Kidney (tissue), 14 donors: Measurements from ENCODE around the gene PLEKHF1. TPM values are rescaled to one million over a fixed set of nuclear protein-coding genes. Genes with fewer than 3 reads are reported as not detected.

Experiments used
- DNase-seq, 5 donors: peaks; one replicate each; pipeline ENCODE4 v3.0.0-alpha.2; 2013 to 2020
- FAIRE-seq: peaks from 2 replicates; lab custom pipeline; 2012; peaks lifted over from hg19 to GRCh38; lab: Jason Lieb, UNC
- H3K27ac ChIP-seq, 2 donors: one replicate each; pipeline ENCODE4 v1.7.0; 2013; ENCODE audit warnings: low read depth in 2 of 2, low read length in 2 of 2, inconsistent platforms in 1 of 2
- H3K27me3 ChIP-seq: one replicate; pipeline ENCODE4 v1.7.1; 2013; ENCODE audit warnings: low read length, inconsistent platforms; ENCODE audit not compliant: control insufficient read depth, insufficient read depth
- H3K36me3 ChIP-seq, 3 donors: one replicate each; pipeline versions ENCODE4 v1.7.0 to v1.7.1; 2013; ENCODE audit warnings: low read length in 3 of 3, control low read depth in 1 of 3, inconsistent platforms in 1 of 3; ENCODE audit not compliant: insufficient read depth in 3 of 3, control insufficient read depth in 2 of 3
- H3K4me1 ChIP-seq, 3 donors: one replicate each; pipeline versions ENCODE4 v1.7.0 to v1.7.1; 2013; ENCODE audit warnings: low read length in 3 of 3, inconsistent platforms in 1 of 3, low read depth in 1 of 3; ENCODE audit not compliant: control insufficient read depth in 2 of 3, insufficient read depth in 2 of 3
- H3K4me3 ChIP-seq, 3 donors: one replicate each; pipeline versions ENCODE4 v1.7.0 to v1.8.1; 2013; ENCODE audit warnings: low read length in 3 of 3, control low read depth in 1 of 3, inconsistent platforms in 1 of 3
- H3K9ac ChIP-seq, 3 donors: one replicate each; pipeline versions ENCODE4 v1.7.0 to v1.7.1; 2013; ENCODE audit warnings: low read length in 3 of 3, control low read depth in 1 of 3, inconsistent platforms in 1 of 3
- H3K9me3 ChIP-seq, 3 donors: one replicate each; pipeline versions ENCODE4 v1.7.0 to v1.7.1; 2013; ENCODE audit warnings: low read length in 3 of 3, control low read depth in 1 of 3, inconsistent platforms in 1 of 3; ENCODE audit not compliant: control insufficient read depth in 2 of 3, insufficient read depth in 1 of 3
- intact Hi-C: fragments of 100-400 bp; cut with DNase I; formaldehyde crosslinking; loops from one replicate; pipeline ENCODE4 v1.11.1; 2022
- polyA plus RNA-seq: library from polyadenylated mRNA; stranded (reverse); fragments of 350-450 nt; fragmentation: Illumina TruSeq; extraction: RNeasy Lipid Tissue Mini Kit (QIAGEN cat#74804); gene quantifications from one replicate; pipeline ENCODE4 v1.2.3, GENCODE V29; 2014; ENCODE audit warnings: low read depth, low replicate concordance; ENCODE audit not compliant: insufficient read depth
- total RNA-seq: library from RNA; stranded (reverse); fragmentation: NEBNext Ultra II Directional; extraction: Animal tissue kit (Norgen Biotek cat#: 25700); gene quantifications from one replicate; pipeline ENCODE4 v1.2.1, GENCODE V29; 2021
- TF ChIP-seq, protein P1 (sequence below): IDR thresholded peaks from 3 replicates; pipeline ENCODE4 v1.5.1; 2012; ENCODE audit warnings: mild to moderate bottlenecking, moderate library complexity, borderline replicate concordance; ENCODE audit not compliant: insufficient read depth; ENCODE audit errors: extremely low read depth
- donor health status: control.
- donor health status: control.
- donor health status: control.
- donor health status: control.
- donor health status: control.
- donor health status: DM: yes; HTN: yes; CAD: no.
- donor health status: Normal renal cell carcinoma (clear cell type).

PLEKHF1 gene
- total and polyA plus RNA-seq, 2 donors from 2014 or later: 7.1 to 11.7 TPM

DNA sequence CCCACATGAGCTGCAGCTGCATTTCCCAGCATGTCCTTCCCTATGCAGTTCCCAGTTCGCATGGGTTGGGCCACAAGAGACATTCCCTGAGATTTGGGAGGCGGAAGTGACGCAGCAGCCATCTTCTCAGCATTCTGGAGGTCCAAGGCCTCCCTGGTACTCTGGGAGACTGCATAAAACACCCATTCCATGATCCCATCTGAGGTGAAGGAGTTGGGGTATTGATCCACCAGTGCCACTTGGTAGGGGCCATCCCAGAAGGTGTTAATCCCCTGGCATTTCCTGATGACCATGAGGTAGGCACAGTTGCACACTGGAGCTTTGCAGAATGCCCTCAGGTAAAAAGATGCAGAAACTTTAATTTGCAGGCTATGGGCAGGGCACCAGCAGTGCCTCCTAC is 33.8 kb upstream of the PLEKHF1 start:
- Histone ChIP-seq H3K36me3 (no peaks in the 10 kb centered on the region), H3K27ac (no peak overlapping the region), H3K9ac (no peak overlapping the region), H3K27me3 (no peaks in the 10 kb centered on the region), H3K9me3 (peaks cover 0 to 3% (median 0%) of the 10 kb centered on the region in 3 donors), H3K4me1 (no peaks in the 10 kb centered on the region), H3K4me3 (no peak overlapping the region)
- FAIRE-seq (no peak), DNase-seq (peak in 1 of 5 donors; percentile 23)
- intact Hi-C loops: no loop called here
- TF ChIP-seq, protein P1, sequence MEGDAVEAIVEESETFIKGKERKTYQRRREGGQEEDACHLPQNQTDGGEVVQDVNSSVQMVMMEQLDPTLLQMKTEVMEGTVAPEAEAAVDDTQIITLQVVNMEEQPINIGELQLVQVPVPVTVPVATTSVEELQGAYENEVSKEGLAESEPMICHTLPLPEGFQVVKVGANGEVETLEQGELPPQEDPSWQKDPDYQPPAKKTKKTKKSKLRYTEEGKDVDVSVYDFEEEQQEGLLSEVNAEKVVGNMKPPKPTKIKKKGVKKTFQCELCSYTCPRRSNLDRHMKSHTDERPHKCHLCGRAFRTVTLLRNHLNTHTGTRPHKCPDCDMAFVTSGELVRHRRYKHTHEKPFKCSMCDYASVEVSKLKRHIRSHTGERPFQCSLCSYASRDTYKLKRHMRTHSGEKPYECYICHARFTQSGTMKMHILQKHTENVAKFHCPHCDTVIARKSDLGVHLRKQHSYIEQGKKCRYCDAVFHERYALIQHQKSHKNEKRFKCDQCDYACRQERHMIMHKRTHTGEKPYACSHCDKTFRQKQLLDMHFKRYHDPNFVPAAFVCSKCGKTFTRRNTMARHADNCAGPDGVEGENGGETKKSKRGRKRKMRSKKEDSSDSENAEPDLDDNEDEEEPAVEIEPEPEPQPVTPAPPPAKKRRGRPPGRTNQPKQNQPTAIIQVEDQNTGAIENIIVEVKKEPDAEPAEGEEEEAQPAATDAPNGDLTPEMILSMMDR: no peak

DNA sequence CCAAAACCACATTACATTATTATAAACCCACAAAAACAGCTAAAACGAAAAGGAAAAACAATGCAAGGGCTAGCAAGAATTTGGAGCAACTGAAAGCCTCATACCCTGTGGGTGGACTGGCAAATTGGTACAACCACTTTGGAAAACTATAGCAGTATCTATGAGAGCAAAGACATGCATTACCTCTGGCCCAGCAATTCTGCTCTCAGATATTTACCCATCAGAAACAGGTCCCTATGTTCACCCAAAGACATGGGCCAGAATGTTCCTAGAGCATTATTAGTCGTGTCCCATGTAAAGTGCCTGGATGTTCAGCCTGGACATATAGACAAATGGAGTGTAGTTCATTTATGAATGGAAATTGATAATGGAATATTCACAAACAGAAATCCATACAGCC is 31.3 kb upstream of the PLEKHF1 start:
- peaks cover 0 to 3% (median 0%) of the 10 kb centered on the region in 3 donors for H3K9me3 ChIP-seq
- no peak overlapping the region for H3K27ac ChIP-seq
- FAIRE-seq (no peak), DNase-seq (no peak)
- TF ChIP-seq, protein P1: no peak
- H3K4me1 ChIP-seq: no peaks in the 10 kb centered on the region
- no peak overlapping the region for H3K9ac ChIP-seq
- no peaks in the 10 kb centered on the region for H3K27me3 ChIP-seq
- intact Hi-C loops: no loop called here
- H3K4me3 ChIP-seq: no peak overlapping the region
- H3K36me3 ChIP-seq: no peaks in the 10 kb centered on the region

DNA sequence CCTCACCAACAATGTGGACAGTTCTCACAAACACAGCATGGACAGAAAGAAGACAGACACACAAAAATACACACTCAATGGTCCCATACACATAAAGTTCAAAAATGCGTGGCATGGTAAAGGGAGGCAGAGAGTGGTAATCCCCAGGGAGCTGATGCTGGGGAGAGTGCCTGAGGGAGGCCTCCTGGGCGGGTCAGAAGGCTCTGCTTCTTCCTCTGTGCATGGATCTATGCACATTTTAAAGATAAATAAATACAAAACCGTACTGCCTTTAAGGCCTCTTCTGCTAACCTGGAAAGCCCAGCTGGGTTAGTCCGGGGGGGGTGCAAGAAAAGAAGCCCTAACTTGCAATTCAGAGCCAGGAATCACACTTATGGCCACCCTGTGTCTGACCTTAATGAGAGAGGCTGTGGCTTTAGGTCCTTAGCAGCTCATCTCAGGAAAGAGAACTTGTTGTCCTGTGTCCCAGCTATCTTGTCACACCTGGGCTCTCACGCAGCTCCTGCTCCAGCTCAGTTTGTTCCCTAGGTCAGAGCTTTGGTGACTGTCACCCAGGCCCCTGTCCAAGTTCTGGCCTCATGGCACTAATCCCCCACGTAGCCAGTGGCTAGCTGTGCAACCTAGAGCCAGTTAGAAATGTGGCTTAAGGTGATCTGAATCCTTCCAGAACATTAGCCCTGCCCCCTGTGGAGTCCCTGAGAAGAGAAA is 30.7 kb upstream of the PLEKHF1 start:
- H3K27me3 ChIP-seq: no peaks in the 10 kb centered on the region
- no peak overlapping the region for H3K9ac ChIP-seq
- FAIRE-seq: no peak
- H3K4me3 ChIP-seq: no peak overlapping the region
- TF ChIP-seq, protein P1: no peak
- DNase-seq: no peak
- H3K36me3 ChIP-seq: no peaks in the 10 kb centered on the region
- peaks cover 0 to 3% (median 0%) of the 10 kb centered on the region in 3 donors for H3K9me3 ChIP-seq
- intact Hi-C loops: no loop called here
- no peaks in the 10 kb centered on the region for H3K4me1 ChIP-seq
- no peak overlapping the region for H3K27ac ChIP-seq
